Lower leg skin (tissue), 3 donors: Measurements from ENCODE around the gene SEMA3B.

ENCODE experiments used
- CTCF ChIP-seq, 3 donors: fragments of 450-650 bp; IDR thresholded peaks; one replicate each; pipeline ENCODE4 v1.5.1; 2016; ENCODE audit warnings: antibody characterized with exemption in 3 of 3, mild to moderate bottlenecking in 3 of 3, moderate library complexity in 2 of 3
- POLR2A ChIP-seq, 2 donors: fragments of 450-650 bp; IDR thresholded peaks; one replicate each; pipeline ENCODE4 v1.6.1; 2016 to 2017; ENCODE audit warnings: antibody characterized with exemption in 2 of 2, mild to moderate bottlenecking in 1 of 2, moderate library complexity in 1 of 2

- TF ChIP-seq CTCF (IDR thresholded peaks at IDR 0.05) (no peak), POLR2A (IDR thresholded peaks at IDR 0.05) (no peak)
Observed at GRCh38 chr3:50254577-50255250, 14.2 kb upstream of the SEMA3B start.
